ENCODE data around the gene EMX1.
A peak's percentile ranks its signal among the peaks of the same experiment; 100 is the strongest.

The EMX1 gene

DNA sequence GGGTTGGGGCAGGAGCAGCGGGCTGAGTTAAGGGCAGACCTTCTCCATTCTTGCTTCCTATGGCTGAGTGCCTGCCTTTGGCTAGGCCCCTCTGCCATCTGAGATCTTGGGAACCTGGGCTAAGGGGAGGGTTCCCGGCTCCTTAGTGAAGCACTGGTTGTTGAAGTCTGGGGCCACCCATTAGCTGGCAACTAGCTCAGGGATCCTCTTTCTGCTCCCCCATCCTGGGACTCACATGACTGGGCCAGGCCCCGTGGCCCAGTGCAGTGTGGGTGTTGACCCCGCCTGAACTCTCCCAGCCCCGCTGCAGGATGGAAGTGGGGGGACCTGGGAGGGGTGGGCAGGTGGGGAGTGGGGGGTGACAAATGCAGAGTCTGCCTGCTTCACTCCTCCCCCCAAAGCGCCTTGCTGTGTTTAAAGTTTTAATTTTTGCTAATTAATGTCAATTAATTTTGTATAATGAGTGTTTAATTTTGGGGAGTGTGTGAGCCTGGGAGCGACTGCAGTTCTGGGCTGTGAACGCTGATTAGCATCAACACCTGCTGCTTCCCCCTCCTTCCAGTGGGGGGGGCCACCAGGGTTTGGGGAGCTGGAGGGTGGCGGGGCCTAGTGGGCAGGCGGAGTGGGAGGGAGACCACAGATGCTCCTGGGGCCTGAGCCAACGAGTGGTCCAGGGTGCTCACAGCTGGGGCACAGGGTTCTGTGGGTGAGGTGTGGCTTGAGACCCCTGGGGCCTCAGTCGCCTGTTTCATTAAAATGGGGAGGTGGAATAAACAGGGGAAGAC, 55.2 kb downstream of the EMX1 start:
- no peak overlapping the region for H3K4me3 ChIP-seq (IDR thresholded peaks at IDR 0.05; ENCODE audit: insufficient read depth, low read depth, low read length)
- no peaks in the 10 kb centered on the region for H3K36me3 ChIP-seq (ENCODE audit: insufficient read depth)
- no peak overlapping the region for H3K27ac ChIP-seq
- TF ChIP-seq, protein P1, sequence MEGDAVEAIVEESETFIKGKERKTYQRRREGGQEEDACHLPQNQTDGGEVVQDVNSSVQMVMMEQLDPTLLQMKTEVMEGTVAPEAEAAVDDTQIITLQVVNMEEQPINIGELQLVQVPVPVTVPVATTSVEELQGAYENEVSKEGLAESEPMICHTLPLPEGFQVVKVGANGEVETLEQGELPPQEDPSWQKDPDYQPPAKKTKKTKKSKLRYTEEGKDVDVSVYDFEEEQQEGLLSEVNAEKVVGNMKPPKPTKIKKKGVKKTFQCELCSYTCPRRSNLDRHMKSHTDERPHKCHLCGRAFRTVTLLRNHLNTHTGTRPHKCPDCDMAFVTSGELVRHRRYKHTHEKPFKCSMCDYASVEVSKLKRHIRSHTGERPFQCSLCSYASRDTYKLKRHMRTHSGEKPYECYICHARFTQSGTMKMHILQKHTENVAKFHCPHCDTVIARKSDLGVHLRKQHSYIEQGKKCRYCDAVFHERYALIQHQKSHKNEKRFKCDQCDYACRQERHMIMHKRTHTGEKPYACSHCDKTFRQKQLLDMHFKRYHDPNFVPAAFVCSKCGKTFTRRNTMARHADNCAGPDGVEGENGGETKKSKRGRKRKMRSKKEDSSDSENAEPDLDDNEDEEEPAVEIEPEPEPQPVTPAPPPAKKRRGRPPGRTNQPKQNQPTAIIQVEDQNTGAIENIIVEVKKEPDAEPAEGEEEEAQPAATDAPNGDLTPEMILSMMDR (conservative IDR thresholded peaks at IDR 0.05; ENCODE audit: low read depth, low read length): no peak
- no peak overlapping the region for H2AFZ ChIP-seq (ENCODE audit: low read depth)
- no peaks in the 10 kb centered on the region for H4K20me1 ChIP-seq (ENCODE audit: insufficient read depth)
- no peaks in the 10 kb centered on the region for H3K79me2 ChIP-seq (ENCODE audit: insufficient read depth, low read depth)
- no peaks in the 10 kb centered on the region for H3K4me1 ChIP-seq (ENCODE audit: low read depth, poor library complexity, severe bottlenecking)
- no peak overlapping the region for H3K4me2 ChIP-seq
- H3K9ac ChIP-seq: no peak overlapping the region
- H3K27me3 ChIP-seq (ENCODE audit: insufficient read depth, low read depth): no peaks in the 10 kb centered on the region

DNA sequence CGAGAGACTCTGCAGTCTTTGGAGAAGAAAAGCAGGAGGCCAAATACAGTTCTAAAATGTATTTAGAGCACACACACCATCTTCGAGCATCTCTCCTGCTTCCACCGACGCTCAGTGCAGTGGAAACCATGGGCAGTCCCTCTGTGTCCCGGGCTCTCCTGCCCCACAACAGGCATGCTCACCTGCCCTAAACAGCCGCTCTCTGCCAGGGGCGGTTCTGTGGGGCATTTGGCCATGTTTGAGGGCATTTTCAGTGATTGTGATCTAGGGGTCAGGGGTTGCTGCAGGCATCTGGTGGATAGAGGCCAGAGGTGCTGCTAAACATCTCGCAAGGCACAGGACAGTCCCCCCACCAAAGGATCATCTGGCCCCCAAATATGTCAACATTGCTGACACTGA, 55.8 kb downstream of the EMX1 start:
- Histone ChIP-seq H3K9ac (no peak overlapping the region), H3K4me2 (no peak overlapping the region), H4K20me1 (ENCODE audit: insufficient read depth) (no peaks in the 10 kb centered on the region), H3K27ac (no peak overlapping the region), H3K4me1 (ENCODE audit: low read depth, poor library complexity, severe bottlenecking) (no peaks in the 10 kb centered on the region), H3K36me3 (ENCODE audit: insufficient read depth) (no peaks in the 10 kb centered on the region), H3K79me2 (ENCODE audit: insufficient read depth, low read depth) (no peaks in the 10 kb centered on the region), H2AFZ (ENCODE audit: low read depth) (no peak overlapping the region), H3K27me3 (ENCODE audit: insufficient read depth, low read depth) (no peaks in the 10 kb centered on the region), H3K4me3 (IDR thresholded peaks at IDR 0.05; ENCODE audit: insufficient read depth, low read depth, low read length) (no peak overlapping the region)
- TF ChIP-seq, protein P1 (conservative IDR thresholded peaks at IDR 0.05; ENCODE audit: low read depth, low read length): no peak

DNA sequence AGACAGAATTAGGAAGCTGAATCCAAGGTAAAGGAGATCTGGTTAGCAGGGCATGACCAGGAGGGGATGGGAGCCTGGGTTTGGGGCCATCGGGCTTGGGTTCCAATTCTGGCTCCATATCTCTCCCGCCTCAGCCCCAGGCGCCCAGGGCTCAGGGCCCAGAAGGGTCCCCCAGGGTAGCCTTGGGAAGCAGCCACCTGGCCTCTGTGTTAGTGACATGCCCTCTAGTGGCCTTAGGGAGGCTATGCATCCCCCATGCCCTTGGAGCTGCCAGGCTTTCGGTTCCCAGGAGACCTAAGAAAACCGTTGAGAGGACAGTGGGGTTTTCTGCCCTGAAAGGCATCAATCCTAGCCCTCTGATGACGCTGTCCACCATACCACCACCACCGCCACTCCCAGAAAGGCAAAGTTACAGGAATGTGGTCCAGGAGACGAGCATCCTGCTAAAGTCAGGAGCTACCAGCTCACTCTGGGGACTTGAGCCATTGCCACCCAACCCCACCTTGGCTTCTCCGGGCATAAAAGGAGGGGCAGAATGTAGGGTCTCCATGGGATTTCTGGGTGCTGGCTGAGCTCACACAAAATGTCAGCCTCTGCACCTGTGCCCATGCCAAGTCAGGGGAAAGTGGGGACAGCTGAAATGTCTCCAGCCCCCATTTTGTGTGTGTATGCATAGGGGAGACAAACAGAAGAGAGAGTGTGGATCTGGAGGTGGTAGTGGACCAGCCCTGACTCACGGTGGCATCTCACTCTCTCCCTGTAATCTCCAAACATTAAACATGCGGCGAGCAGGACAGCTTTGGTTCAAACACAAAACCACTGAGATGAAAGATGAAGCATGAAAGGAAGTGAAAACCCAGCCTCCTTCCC, 56.5 kb downstream of the EMX1 start:
- no peaks in the 10 kb centered on the region for H3K79me2 ChIP-seq (ENCODE audit: insufficient read depth, low read depth)
- no peak overlapping the region for H2AFZ ChIP-seq (ENCODE audit: low read depth)
- H3K9ac ChIP-seq: no peak overlapping the region
- H3K36me3 ChIP-seq (ENCODE audit: insufficient read depth): no peaks in the 10 kb centered on the region
- no peak overlapping the region for H3K4me2 ChIP-seq
- no peak overlapping the region for H3K27ac ChIP-seq
- H3K4me1 ChIP-seq (ENCODE audit: low read depth, poor library complexity, severe bottlenecking): no peaks in the 10 kb centered on the region
- TF ChIP-seq, protein P1 (conservative IDR thresholded peaks at IDR 0.05; ENCODE audit: low read depth, low read length): peak; percentile 90
- no peaks in the 10 kb centered on the region for H3K27me3 ChIP-seq (ENCODE audit: insufficient read depth, low read depth)
- H4K20me1 ChIP-seq (ENCODE audit: insufficient read depth): no peaks in the 10 kb centered on the region
- no peak overlapping the region for H3K4me3 ChIP-seq (IDR thresholded peaks at IDR 0.05; ENCODE audit: insufficient read depth, low read depth, low read length)

DNA sequence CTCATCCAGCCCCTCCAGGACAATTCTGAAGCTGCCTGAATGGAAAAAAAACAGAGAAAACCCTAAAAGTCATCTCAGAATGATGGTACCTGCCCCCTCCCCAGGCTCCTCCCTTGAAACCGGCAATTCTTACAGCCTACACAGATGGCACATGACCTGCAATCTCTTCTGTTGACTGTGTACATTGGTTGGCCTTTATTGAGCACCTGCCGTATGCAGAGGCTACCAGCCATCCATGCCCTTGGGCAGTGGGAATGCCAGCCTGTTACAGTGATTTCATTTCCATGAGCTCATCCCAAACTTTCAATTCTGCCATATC, 57.1 kb downstream of the EMX1 start:
- Histone ChIP-seq H3K4me1 (ENCODE audit: low read depth, poor library complexity, severe bottlenecking) (no peaks in the 10 kb centered on the region), H4K20me1 (ENCODE audit: insufficient read depth) (no peaks in the 10 kb centered on the region), H2AFZ (ENCODE audit: low read depth) (no peak overlapping the region)

More for the DNA sequence above, 57.1 kb downstream of the EMX1 start:
- Histone ChIP-seq H3K79me2 (ENCODE audit: insufficient read depth, low read depth) (no peaks in the 10 kb centered on the region), H3K27ac (no peak overlapping the region), H3K27me3 (ENCODE audit: insufficient read depth, low read depth) (no peaks in the 10 kb centered on the region), H3K36me3 (ENCODE audit: insufficient read depth) (no peaks in the 10 kb centered on the region), H3K9ac (no peak overlapping the region), H3K4me3 (IDR thresholded peaks at IDR 0.05; ENCODE audit: insufficient read depth, low read depth, low read length) (no peak overlapping the region), H3K4me2 (no peak overlapping the region)
- TF ChIP-seq, protein P1 (conservative IDR thresholded peaks at IDR 0.05; ENCODE audit: low read depth, low read length): no peak

Data from KMS-11 (cell line).